Measurements from ENCODE around the gene C3orf38. TPM values are rescaled to one million over a fixed set of nuclear protein-coding genes. Genes with fewer than 3 reads are reported as not detected.
"Not testable (repeated sequence)": the region's sequence is repeated elsewhere in the genome, so short reads cannot be mapped to it uniquely, and the experiment has no call there.

Gene C3orf38
- polyA plus RNA-seq, 4 donors: 25.8 to 31.2 (median 27.5) TPM

GRCh38 chr3:88151358-88151757 is 1.6 kb downstream of the C3orf38 start:
- no peak for DNase-seq (ENCODE audit: low read depth in 4 of 4, low spot score in 2 of 4)

GRCh38 chr3:88152841-88153240 is 3.1 kb downstream of the C3orf38 start:
- DNase-seq (ENCODE audit: low read depth in 4 of 4, low spot score in 2 of 4): no peak

- DNase-seq (ENCODE audit: low read depth in 4 of 4, low spot score in 2 of 4): no peak
These were observed 16.7 kb downstream of the C3orf38 start for GRCh38 chr3:88166419-88166971.

- no peak for DNase-seq (ENCODE audit: low read depth in 4 of 4, low spot score in 2 of 4)
These were observed 17.4 kb downstream of the C3orf38 start for GRCh38 chr3:88167173-88167572.

DNA sequence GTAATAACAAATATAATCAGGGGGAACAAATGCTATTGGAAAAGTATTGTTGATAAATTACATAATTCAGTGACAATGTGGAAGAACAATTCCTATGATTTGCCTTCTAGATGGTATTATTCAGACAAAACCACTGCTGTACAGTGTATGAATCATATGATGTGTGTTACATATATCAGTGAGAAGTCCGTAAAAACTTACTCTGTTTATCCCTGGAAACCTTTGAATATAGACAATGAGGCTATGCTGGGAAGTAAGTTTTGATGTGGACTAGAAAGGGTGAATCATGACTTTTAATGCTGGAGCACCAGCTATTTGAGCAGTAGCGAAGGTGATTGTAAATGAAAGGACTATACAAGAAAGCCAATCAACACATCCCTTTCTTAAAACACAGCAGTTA is 17.9 kb downstream of the C3orf38 start:
- no peak for DNase-seq (ENCODE audit: low read depth in 4 of 4, low spot score in 2 of 4)

DNA sequence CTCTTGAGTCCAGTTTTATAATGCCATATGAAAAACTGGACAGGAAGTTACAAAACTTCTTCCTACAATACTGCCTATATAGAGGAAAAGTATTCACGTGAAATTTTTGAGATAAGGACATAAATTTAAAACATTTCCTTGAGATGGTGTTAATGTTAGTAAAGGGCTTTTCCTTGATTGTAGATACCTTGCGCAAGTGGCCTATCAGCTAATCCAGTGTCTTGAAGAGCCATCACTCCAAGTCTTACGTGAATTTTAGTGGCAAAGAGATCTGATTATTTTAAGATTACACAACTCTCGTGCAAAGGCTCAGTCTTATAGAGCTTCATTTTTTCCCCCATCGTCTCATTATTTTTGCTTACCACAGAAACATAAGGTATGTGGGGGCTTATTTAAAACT is 18.4 kb downstream of the C3orf38 start:
- no peak for DNase-seq (ENCODE audit: low read depth in 4 of 4, low spot score in 2 of 4)

GRCh38 chr3:88180398-88180999 is 30.7 kb downstream of the C3orf38 start:
- DNase-seq (ENCODE audit: low read depth in 4 of 4, low spot score in 2 of 4): peak in 2 of 4 donors; percentile 15 to 45

- DNase-seq (ENCODE audit: low read depth in 4 of 4, low spot score in 2 of 4): not testable (repeated sequence)
These were observed 32.6 kb downstream of the C3orf38 start for GRCh38 chr3:88182165-88182918.

DNA sequence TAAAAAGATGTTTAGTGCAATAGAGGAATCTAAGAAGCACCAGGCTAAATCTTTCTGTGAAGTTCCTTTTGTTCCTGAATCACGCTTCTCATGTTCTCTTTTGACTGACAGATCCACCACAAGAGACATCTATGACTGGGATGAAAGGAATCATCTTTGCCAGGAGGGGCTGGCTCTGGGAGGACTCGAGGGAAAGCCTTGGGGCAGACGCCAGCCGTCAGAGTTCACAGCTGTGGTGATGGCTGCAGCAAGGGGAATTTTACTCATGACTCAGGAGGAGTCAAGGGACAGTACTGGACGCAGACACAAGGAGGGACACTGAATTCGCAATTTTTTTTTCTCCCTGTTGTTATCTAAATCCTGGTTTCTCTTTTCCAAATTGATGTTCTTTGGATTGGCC is 38.7 kb downstream of the C3orf38 start:
- DNase-seq (ENCODE audit: low read depth in 4 of 4, low spot score in 2 of 4): no peak

- no peak for DNase-seq (ENCODE audit: low read depth in 4 of 4, low spot score in 2 of 4)
These were observed 39.6 kb downstream of the C3orf38 start for GRCh38 chr3:88189361-88189810.

- DNase-seq (ENCODE audit: low read depth in 4 of 4, low spot score in 2 of 4): no peak
These were observed 42.2 kb downstream of the C3orf38 start for GRCh38 chr3:88191872-88192409.

- DNase-seq (ENCODE audit: low read depth in 4 of 4, low spot score in 2 of 4): no peak
These were observed 42.9 kb downstream of the C3orf38 start for GRCh38 chr3:88192631-88193030.

GRCh38 chr3:88195951-88196434 is 46.2 kb downstream of the C3orf38 start:
- no peak for DNase-seq (ENCODE audit: low read depth in 4 of 4, low spot score in 2 of 4)

DNA sequence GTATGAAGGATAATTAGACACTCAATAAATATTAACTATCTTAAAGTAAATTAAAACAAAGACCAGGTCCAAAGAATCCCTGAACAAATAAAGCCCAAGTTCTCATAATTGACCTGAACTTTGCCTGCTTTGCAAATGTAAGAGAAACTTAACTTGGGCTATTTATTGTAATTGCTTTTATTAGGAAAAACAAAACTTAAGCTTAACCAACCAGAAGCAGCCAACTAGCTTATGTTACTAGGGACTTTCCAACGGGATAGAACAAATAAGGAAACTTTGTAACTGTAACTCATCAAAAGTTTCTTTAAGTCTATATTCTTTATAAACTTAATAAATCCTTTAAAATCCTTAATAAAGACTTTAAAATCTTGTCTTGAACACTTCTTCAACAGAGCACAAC is 48.4 kb downstream of the C3orf38 start:
- no peak for DNase-seq (ENCODE audit: low read depth in 4 of 4, low spot score in 2 of 4)

DNA sequence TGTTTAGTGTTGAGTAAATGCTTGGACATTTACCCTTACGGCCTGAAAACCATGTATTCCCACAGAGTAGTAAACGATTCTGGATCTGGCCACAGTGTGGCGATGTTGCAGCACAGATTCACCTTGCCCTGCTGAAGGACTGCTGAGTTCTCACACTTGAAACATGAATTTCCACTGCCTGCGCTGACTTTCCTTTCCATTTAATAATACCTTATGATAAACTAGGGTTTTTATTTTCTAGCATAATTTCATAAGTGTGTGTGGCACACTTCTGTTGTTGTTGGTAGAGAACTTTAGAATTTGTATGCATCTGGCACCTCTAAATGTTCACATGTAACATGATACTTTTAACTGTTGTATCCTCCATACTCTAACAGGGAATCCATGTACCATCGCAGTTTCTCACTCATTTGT is 53.9 kb downstream of the C3orf38 start:
- peak in 3 of 4 donors; percentile 59 to 68 (median 60) for DNase-seq (ENCODE audit: low read depth in 4 of 4, low spot score in 2 of 4)

Other genes with a start within 250 kb of the C3orf38 start
- gene CGGBP1, start 91.0 kb upstream of the C3orf38 start, polyA plus RNA-seq (ENCODE audit: insufficient read length in 4 of 4): 100 to 1,000 TPM; 136 to 143 (median 140) TPM
- gene ZNF654, start 90.7 kb upstream of the C3orf38 start, polyA plus RNA-seq (ENCODE audit: insufficient read length in 4 of 4): 10 to 100 TPM; 16.2 to 23.7 (median 19.4) TPM

All from left renal cortex interstitium (tissue), 4 donors.